H1 (cell line): ENCODE measurements around the gene CDH22. TPM values are rescaled to one million over a fixed set of nuclear protein-coding genes. Genes with fewer than 3 reads are reported as not detected.

Source experiments
- CTCF ChIA-PET: fragments of 300-600 bp; sonication (Branson Sonifier 250); formaldehyde crosslinking; loops from one replicate; lab custom pipeline; 2021; ENCODE audit not compliant: partially characterized antibody; lab: Charles Lee
- POLR2A ChIA-PET: fragments of 300-600 bp; sonication (Branson Sonifier 250); formaldehyde crosslinking; loops from one replicate; lab custom pipeline; 2021; ENCODE audit warnings: inconsistent platforms; ENCODE audit not compliant: partially characterized antibody; lab: Charles Lee
- DNase-seq, 2 experiments: peaks; one replicate each; pipeline versions ENCODE4 v3.0.0 to v3.0.0-alpha.2; 2010 to 2022; ENCODE audit warnings: low spot score in 2 of 2, low read depth in 1 of 2, mixed read lengths in 1 of 2
- FAIRE-seq: peaks from 2 replicates; lab custom pipeline; 2011; peaks lifted over from hg19 to GRCh38; lab: Jason Lieb, UNC
- H2AFZ ChIP-seq: 2 replicates; pipeline ENCODE4 v1.8.1; 2012; ENCODE audit warnings: low read length, inconsistent platforms
- H2AK5ac ChIP-seq: 2 replicates; pipeline ENCODE4 v1.6.1; 2013; ENCODE audit warnings: low read depth, low read length
- H2BK120ac ChIP-seq: replicated peaks from 2 replicates; pipeline ENCODE3; 2013; ENCODE audit warnings: low read depth, low read length, inconsistent platforms
- H2BK12ac ChIP-seq: 2 replicates; pipeline ENCODE4 v1.6.1; 2013; ENCODE audit warnings: low read depth, low read length
- H2BK15ac ChIP-seq: 2 replicates; pipeline ENCODE4 v1.6.1; 2013; ENCODE audit warnings: low read length
- H2BK20ac ChIP-seq: 2 replicates; pipeline ENCODE4 v1.6.1; 2013; ENCODE audit warnings: low read length
- H2BK5ac ChIP-seq: 2 replicates; pipeline ENCODE4 v1.6.1; 2013; ENCODE audit warnings: low read depth, low read length
- H3K14ac ChIP-seq: 2 replicates; pipeline ENCODE4 v1.6.1; 2013; ENCODE audit warnings: inconsistent platforms; ENCODE audit not compliant: insufficient read length
- H3K18ac ChIP-seq: 2 replicates; pipeline ENCODE4 v1.6.1; 2013; ENCODE audit warnings: low read length; ENCODE audit errors: extremely low read depth
- H3K23ac ChIP-seq: 2 replicates; pipeline ENCODE4 v1.6.1; 2013; ENCODE audit warnings: inconsistent platforms; ENCODE audit not compliant: insufficient read length
- H3K23me2 ChIP-seq: 2 replicates; pipeline ENCODE4 v1.6.1; 2013; ENCODE audit warnings: low read depth, low read length
- H3K27ac ChIP-seq: 2 replicates; pipeline ENCODE4 v1.6.1; 2011; ENCODE audit warnings: low read depth, low read length, inconsistent platforms
- H3K27me3 ChIP-seq, 4 experiments: replicated peaks in 1 of 4; 1 replicate in 1 of 4; 2 replicates in 3 of 4; pipeline versions ENCODE4 v1.6.1 to v1.8.1; 2011 to 2013; ENCODE audit warnings: low read length in 3 of 4, mild to moderate bottlenecking in 3 of 4, inconsistent platforms in 2 of 4, mixed read lengths in 2 of 4, moderate library complexity in 1 of 4; ENCODE audit not compliant: control insufficient read depth in 3 of 4, insufficient read depth in 3 of 4; ENCODE audit errors: extremely low read depth in 1 of 4
- H3K36me3 ChIP-seq, 4 experiments: 2 replicates each; pipeline versions ENCODE4 v1.6.1 to v1.8.1; 2011 to 2013; ENCODE audit warnings: mild to moderate bottlenecking in 4 of 4, low read length in 3 of 4, moderate library complexity in 2 of 4, control low read depth in 1 of 4, inconsistent platforms in 1 of 4; ENCODE audit not compliant: insufficient read depth in 4 of 4, control insufficient read depth in 2 of 4
- H3K4ac ChIP-seq: replicated peaks from 2 replicates; pipeline ENCODE3; 2013; ENCODE audit warnings: low read length, low read depth, mixed read lengths, inconsistent platforms; ENCODE audit not compliant: insufficient read length
- H3K4me1 ChIP-seq, 4 experiments: replicated peaks in 1 of 4; 1 replicate in 1 of 4; 2 replicates in 3 of 4; pipeline versions ENCODE4 v1.6.1 to v1.8.1; 2011 to 2013; ENCODE audit warnings: low read length in 3 of 4, inconsistent platforms in 2 of 4, mixed read lengths in 1 of 4; ENCODE audit not compliant: insufficient read depth in 4 of 4, control insufficient read depth in 3 of 4
- H3K4me2 ChIP-seq, 2 experiments: 2 replicates each; pipeline versions ENCODE4 v1.6.1 to v1.8.1; 2011 to 2013; ENCODE audit warnings: low read depth in 2 of 2, low read length in 2 of 2, control low read depth in 1 of 2, inconsistent platforms in 1 of 2, mild to moderate bottlenecking in 1 of 2; ENCODE audit not compliant: insufficient read depth in 1 of 2
- H3K4me3 ChIP-seq, 4 experiments: fragments of 200-600, 300-600 bp in 1 of 4; sonication (generic), shearing (Covaris generic), sonication (Bioruptor Twin) in 1 of 4; 2 replicates each; pipeline versions ENCODE4 v1.5.1 to v1.8.1; 2011 to 2016; ENCODE audit warnings: low read length in 4 of 4, low read depth in 3 of 4, control low read depth in 2 of 4, inconsistent platforms in 2 of 4, mild to moderate bottlenecking in 2 of 4, mixed read lengths in 1 of 4, moderate library complexity in 1 of 4; ENCODE audit not compliant: insufficient read depth in 2 of 4; ENCODE audit errors: extremely low read depth in 1 of 4
- H3K56ac ChIP-seq: replicated peaks from 2 replicates; pipeline ENCODE3; 2013; ENCODE audit warnings: low read depth, mild to moderate bottlenecking, mixed read lengths, low read length, inconsistent platforms; ENCODE audit not compliant: insufficient read length
- H3K79me1 ChIP-seq: 2 replicates; pipeline ENCODE4 v1.6.1; 2013; ENCODE audit warnings: low read depth, low read length, control low read depth
- H3K79me2 ChIP-seq, 2 experiments: 2 replicates each; pipeline versions ENCODE4 v1.6.1 to v1.8.1; 2012 to 2013; ENCODE audit warnings: low read length in 2 of 2, mild to moderate bottlenecking in 2 of 2, inconsistent platforms in 1 of 2; ENCODE audit not compliant: insufficient read depth in 2 of 2, control insufficient read depth in 1 of 2
- H3K9ac ChIP-seq, 4 experiments: replicated peaks in 1 of 4; 1 replicate in 1 of 4; 2 replicates in 3 of 4; pipeline versions ENCODE4 v1.6.1 to v1.8.1; 2011 to 2013; ENCODE audit warnings: low read depth in 3 of 4, low read length in 3 of 4, control low read depth in 2 of 4, mild to moderate bottlenecking in 2 of 4, moderate library complexity in 2 of 4, inconsistent platforms in 1 of 4; ENCODE audit errors: extremely low read depth in 1 of 4
- H3K9me3 ChIP-seq, 2 experiments: 2 replicates each; pipeline versions ENCODE4 v1.6.1 to v1.8.1; 2012 to 2013; ENCODE audit warnings: mild to moderate bottlenecking in 2 of 2, moderate library complexity in 2 of 2, control low read depth in 1 of 2, inconsistent platforms in 1 of 2, low read depth in 1 of 2, low read length in 1 of 2, mixed read lengths in 1 of 2; ENCODE audit not compliant: insufficient read depth in 2 of 2
- H4K20me1 ChIP-seq, 2 experiments: replicated peaks in 1 of 2; 2 replicates each; pipeline versions ENCODE3 to v1.8.1; 2011 to 2013; ENCODE audit warnings: inconsistent platforms in 2 of 2, low read length in 2 of 2, mild to moderate bottlenecking in 1 of 2; ENCODE audit not compliant: insufficient read depth in 2 of 2, control insufficient read depth in 1 of 2
- H4K5ac ChIP-seq: 2 replicates; pipeline ENCODE4 v1.6.1; 2013; ENCODE audit warnings: low read length, low read depth, mixed read lengths, inconsistent platforms; ENCODE audit not compliant: insufficient read length
- H4K8ac ChIP-seq: 2 replicates; pipeline ENCODE4 v1.8.0; 2013; ENCODE audit warnings: mild to moderate bottlenecking, moderate library complexity, low read length, inconsistent platforms; ENCODE audit not compliant: insufficient read depth; ENCODE audit errors: extremely low read depth
- H4K91ac ChIP-seq: replicated peaks from 2 replicates; pipeline ENCODE3; 2013; ENCODE audit warnings: low read length, mixed read lengths, inconsistent platforms; ENCODE audit not compliant: insufficient read length
- CHD2 ChIP-seq: IDR thresholded peaks from 2 replicates; pipeline ENCODE4 v1.6.1; 2012; ENCODE audit warnings: low read length, improper control_type of control experiment
- JUN ChIP-seq: IDR thresholded peaks from 2 replicates; pipeline ENCODE4 v1.6.1; 2011; ENCODE audit warnings: low read depth, mild to moderate bottlenecking, improper control_type of control experiment, low read length
- MAFK ChIP-seq: IDR thresholded peaks from 2 replicates; pipeline ENCODE4 v1.6.1; 2012; ENCODE audit warnings: low read depth, mild to moderate bottlenecking, improper control_type of control experiment, low read length
- RFX5 ChIP-seq: IDR thresholded peaks from 2 replicates; pipeline ENCODE4 v1.6.1; 2011; ENCODE audit warnings: low read depth, low read length, improper control_type of control experiment, borderline replicate concordance
- RNF2 ChIP-seq: fragments of 200-900, 300-1000 bp; sonication (generic); IDR thresholded peaks from 2 replicates; pipeline ENCODE4 v1.7.1; 2016; ENCODE audit warnings: borderline replicate concordance, low read depth, mild to moderate bottlenecking, antibody characterized with exemption, low read length; ENCODE audit not compliant: poor library complexity, severe bottlenecking; ENCODE audit errors: missing control alignments
- SIRT6 ChIP-seq: IDR thresholded peaks from one replicate; pipeline ENCODE4 v1.7.1; 2012; ENCODE audit warnings: low read length, inconsistent platforms
- SRF ChIP-seq: IDR thresholded peaks from 2 replicates; pipeline ENCODE4 v1.6.1; 2011; ENCODE audit warnings: mild to moderate bottlenecking, low read depth, low read length, moderate library complexity
- WGBS, 2 experiments: shearing (Covaris generic) in 1 of 2; methylation state at CpG; one replicate each; pipeline versions ENCODE4 v1.1.6 to v1.1.7; 2013 to 2015; ENCODE audit warnings: low lambda C conversion rate in 2 of 2, mixed read lengths in 2 of 2, inconsistent platforms in 1 of 2, low coverage in 1 of 2, missing lambda C conversion rate in 1 of 2; ENCODE audit not compliant: insufficient replicate concordance in 2 of 2, insufficient coverage in 1 of 2, insufficient read length in 1 of 2; ENCODE audit errors: extremely low coverage in 1 of 2, missing lambda C conversion rate in 1 of 2; 5-methylcytosine and 5-hydroxymethylcytosine counted together
- polyA plus RNA-seq, 7 experiments: library from polyadenylated mRNA; depleted of rRNA in 3 of 7; stranded (reverse) in 5 of 7; unstranded in 2 of 7; fragments of >200 nt in 5 of 7; fragments of 200-250 nt in 2 of 7; gene quantifications; 1 replicate in 5 of 7; 2 replicates in 1 of 7; 4 replicates in 1 of 7; pipeline versions ENCODE4 v1.2.1 to v1.2.3, GENCODE V29; 2011 to 2013; ENCODE audit warnings: missing spikeins in 2 of 7, mixed read lengths in 2 of 7
- total RNA-seq: library from RNA; stranded (reverse); fragmentation: NEBNext Ultra II Directional; extraction: Animal tissue kit (Norgen Biotek cat#: 25700); gene quantifications from 2 replicates; pipeline ENCODE4 v1.2.1, GENCODE V29; 2021
- TF ChIP-seq, protein P1 (sequence below): IDR thresholded peaks from 2 replicates; pipeline ENCODE4 v1.6.1; 2011; ENCODE audit warnings: low read length, improper control_type of control experiment

Gene CDH22
- total and polyA plus RNA-seq, 2 of the 8 experiments (the other 6 are each of a cell fraction or from before 2014, with no cell fraction given), result 0.35 to 0.39 TPM

- H3K79me2 ChIP-seq, result no peaks in the 10 kb centered on the region
- H2BK120ac ChIP-seq, result no peak overlapping the region
- peaks cover 0 to 6% (median 1%) of the 10 kb centered on the region in 4 experiments; a peak in 7 of 8 replicates for H3K36me3 ChIP-seq
- TF ChIP-seq CHD2, result no peak
- no peak for TF ChIP-seq MAFK
- TF ChIP-seq SIRT6, result no peak
- TF ChIP-seq RFX5, result no peak
- TF ChIP-seq JUN, result no peak
- no peak for TF ChIP-seq SRF
- TF ChIP-seq, protein P1, sequence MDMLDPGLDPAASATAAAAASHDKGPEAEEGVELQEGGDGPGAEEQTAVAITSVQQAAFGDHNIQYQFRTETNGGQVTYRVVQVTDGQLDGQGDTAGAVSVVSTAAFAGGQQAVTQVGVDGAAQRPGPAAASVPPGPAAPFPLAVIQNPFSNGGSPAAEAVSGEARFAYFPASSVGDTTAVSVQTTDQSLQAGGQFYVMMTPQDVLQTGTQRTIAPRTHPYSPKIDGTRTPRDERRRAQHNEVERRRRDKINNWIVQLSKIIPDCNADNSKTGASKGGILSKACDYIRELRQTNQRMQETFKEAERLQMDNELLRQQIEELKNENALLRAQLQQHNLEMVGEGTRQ, result no peak
- no peak for TF ChIP-seq RNF2
- TF ChIP-seq, all 59 proteins: peak for 0
- H3K56ac ChIP-seq, result no peak overlapping the region
- 93% methylated on average over 4 of the region's 4 CpGs; no CpG with 5 or more reads in 1 of the 2 experiments for whole genome bisulfite sequencing, 2 experiments
- no peak overlapping the region for H3K4me2 ChIP-seq
- H3K27ac ChIP-seq, result no peak overlapping the region
- no peaks in the 10 kb centered on the region for H3K9me3 ChIP-seq
- DNase-seq, result no peak
- H3K18ac ChIP-seq, result no peak overlapping the region; the same call in 1 of the 2 replicates
- no peak overlapping the region for H2BK20ac ChIP-seq
- H4K5ac ChIP-seq, result no peak overlapping the region
- no peak overlapping the region; the same call in 1 of the 2 replicates for H2AK5ac ChIP-seq
- no peak overlapping the region for H2BK5ac ChIP-seq
- no peak overlapping the region for H3K9ac ChIP-seq
- POLR2A ChIA-PET, result interaction anchor here (1.0 to 2.3 kb wide), 5 partner anchors 8 to 43 kb away, joined by 4 to 11 read pairs (median 6); no protein-coding TSS in a partner anchor
- no peak overlapping the region for H3K23ac ChIP-seq
- no peak overlapping the region for H3K4ac ChIP-seq
- CTCF ChIA-PET, result interaction anchor here (0.7 to 10.9 kb wide), 32 partner anchors 10 to 336 kb away, joined by 3 to 214 read pairs (median 9); partner anchors contain the start of gene CDH22
- H3K79me1 ChIP-seq, result no peaks in the 10 kb centered on the region
- H3K4me1 ChIP-seq, result peaks cover 0 to 27% (median 17%) of the 10 kb centered on the region in 4 experiments; a peak in 6 of 7 replicates
- H3K23me2 ChIP-seq, result peaks cover 3% of the 10 kb centered on the region; the same call in 1 of the 2 replicates
- FAIRE-seq, result no peak
- H3K27me3 ChIP-seq, result peaks cover 0 to 5% (median 1%) of the 10 kb centered on the region in 4 experiments; a peak in 4 of 7 replicates
- H4K8ac ChIP-seq, result no peak overlapping the region
- H2BK15ac ChIP-seq, result no peak overlapping the region
- H2BK12ac ChIP-seq, result peak overlapping the region; percentile 75; the same call in 1 of the 2 replicates
- no peak overlapping the region for H4K91ac ChIP-seq
- H4K20me1 ChIP-seq, result peaks cover 1 to 10% of the 10 kb centered on the region in 2 experiments
- no peak overlapping the region for H3K14ac ChIP-seq
- no peak overlapping the region for H2AFZ ChIP-seq
- H3K4me3 ChIP-seq, result no peak overlapping the region
Observed at GRCh38 chr20:46349742-46350056, 41.4 kb upstream of the CDH22 start.
